D721Med (cell line): Measurements from ENCODE around the gene C2orf81.
"Not testable (repeated sequence)": the region's sequence is repeated elsewhere in the genome, so short reads cannot be mapped to it uniquely, and the experiment has no call there.

ENCODE experiments used
- DNase-seq: peaks from one replicate; pipeline ENCODE4 v3.0.0; 2011; ENCODE audit warnings: low spot score; ENCODE audit not compliant: insufficient read length
- FAIRE-seq: peaks from 2 replicates; lab custom pipeline; 2011; peaks lifted over from hg19 to GRCh38; lab: Jason Lieb, UNC
- TF ChIP-seq, protein P1 (sequence below): IDR thresholded peaks from 2 replicates; pipeline ENCODE4 v1.5.1; 2012; ENCODE audit warnings: mild to moderate bottlenecking, control low read depth; ENCODE audit not compliant: insufficient read depth; ENCODE audit errors: missing control alignments

Gene C2orf81

DNA sequence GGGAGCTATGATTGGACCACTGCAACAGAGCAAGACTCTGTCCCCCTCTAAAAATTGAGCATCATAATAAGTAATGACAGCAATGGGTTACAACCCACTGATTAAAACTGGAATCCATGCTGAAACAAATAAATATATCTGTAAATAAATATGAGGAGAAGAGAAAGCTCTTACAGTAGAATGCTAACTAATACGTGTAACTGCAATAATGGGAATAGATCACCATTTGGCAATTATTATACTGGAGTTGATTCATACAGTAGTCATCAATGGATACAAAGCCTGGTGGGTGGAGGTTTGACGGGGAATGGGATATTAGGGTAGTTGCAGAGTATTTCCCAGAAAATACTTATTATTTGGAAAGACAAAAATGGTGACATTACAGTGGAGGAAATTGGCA lies 27.4 kb upstream of the C2orf81 start:
- TF ChIP-seq, protein P1, sequence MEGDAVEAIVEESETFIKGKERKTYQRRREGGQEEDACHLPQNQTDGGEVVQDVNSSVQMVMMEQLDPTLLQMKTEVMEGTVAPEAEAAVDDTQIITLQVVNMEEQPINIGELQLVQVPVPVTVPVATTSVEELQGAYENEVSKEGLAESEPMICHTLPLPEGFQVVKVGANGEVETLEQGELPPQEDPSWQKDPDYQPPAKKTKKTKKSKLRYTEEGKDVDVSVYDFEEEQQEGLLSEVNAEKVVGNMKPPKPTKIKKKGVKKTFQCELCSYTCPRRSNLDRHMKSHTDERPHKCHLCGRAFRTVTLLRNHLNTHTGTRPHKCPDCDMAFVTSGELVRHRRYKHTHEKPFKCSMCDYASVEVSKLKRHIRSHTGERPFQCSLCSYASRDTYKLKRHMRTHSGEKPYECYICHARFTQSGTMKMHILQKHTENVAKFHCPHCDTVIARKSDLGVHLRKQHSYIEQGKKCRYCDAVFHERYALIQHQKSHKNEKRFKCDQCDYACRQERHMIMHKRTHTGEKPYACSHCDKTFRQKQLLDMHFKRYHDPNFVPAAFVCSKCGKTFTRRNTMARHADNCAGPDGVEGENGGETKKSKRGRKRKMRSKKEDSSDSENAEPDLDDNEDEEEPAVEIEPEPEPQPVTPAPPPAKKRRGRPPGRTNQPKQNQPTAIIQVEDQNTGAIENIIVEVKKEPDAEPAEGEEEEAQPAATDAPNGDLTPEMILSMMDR = no peak
- FAIRE-seq = no peak
- no peak for DNase-seq

DNA sequence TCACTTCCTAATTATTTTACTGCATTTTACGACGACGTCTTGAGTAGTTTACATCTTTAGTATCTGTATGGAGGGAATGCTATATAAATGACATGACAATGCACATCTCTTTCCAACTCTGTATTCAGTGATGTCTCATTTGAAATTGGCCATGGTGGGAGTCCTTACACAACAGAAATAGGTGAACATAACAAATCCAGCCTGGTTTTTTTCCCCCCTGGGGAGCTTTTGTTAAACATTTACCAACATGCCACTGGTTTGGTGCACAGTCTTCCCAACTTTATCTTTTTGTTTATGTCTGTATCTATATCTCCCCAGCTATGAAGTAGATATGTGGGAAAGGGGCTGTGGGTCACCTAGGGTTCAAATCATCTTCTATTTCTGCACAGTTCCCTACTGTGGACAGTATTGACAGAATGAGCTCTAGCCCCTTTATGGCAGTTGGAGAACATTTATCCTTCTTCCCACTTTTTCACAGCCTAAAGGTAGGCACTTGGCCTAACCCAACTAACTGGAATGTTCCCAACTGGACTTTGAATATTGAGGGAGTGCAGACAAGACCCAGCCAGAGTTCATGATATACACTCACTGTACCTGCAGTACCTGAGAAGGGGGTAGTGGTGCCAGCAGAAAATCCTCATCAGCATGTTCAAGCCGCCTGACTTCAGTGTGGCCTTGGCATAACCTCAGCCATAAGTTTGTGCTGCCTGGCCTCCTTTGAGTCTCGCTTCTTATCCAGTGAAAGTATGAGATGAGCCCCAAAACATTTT lies 26.0 kb upstream of the C2orf81 start:
- DNase-seq = no peak
- FAIRE-seq = no peak
- TF ChIP-seq, protein P1 = no peak

DNA sequence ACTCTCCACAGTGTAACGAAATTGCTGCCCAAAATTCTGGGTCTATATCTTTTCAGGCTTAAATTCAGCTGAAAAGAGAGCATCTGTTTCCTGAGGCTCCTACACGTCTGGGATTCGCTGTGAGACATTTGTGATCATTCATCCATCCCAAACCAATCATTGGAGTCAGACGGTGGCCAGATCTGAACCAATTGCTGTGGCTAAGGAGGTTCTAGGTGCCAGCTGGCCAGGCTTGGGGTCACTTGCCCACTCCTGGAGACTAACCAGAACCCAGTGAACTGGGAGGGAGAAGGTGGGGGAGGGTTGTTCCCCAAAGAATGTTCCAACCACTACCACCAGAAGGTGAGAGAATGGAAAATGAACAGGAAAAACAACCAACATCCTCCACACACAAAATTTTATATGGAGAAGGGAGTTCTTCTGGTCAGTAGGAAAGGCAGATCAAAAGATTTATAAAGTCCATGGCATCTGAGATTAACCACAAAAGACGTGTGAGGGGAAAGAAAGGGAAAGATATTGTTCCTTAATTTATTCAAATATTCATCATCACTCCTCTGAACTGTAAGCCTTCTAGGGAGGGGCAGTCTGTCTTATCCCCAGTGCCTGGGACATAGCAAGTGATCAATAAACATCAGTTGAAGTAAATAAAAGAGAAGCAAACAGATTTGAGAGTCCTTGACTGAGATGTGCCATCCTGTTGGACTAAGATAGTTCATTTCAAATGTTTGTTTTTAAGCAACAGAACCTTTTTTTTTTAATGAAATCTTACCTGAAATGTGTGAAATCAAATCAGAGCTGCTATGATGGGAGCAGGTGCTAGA lies 23.3 kb upstream of the C2orf81 start:
- no peak for DNase-seq
- FAIRE-seq = no peak
- TF ChIP-seq, protein P1 = no peak

DNA sequence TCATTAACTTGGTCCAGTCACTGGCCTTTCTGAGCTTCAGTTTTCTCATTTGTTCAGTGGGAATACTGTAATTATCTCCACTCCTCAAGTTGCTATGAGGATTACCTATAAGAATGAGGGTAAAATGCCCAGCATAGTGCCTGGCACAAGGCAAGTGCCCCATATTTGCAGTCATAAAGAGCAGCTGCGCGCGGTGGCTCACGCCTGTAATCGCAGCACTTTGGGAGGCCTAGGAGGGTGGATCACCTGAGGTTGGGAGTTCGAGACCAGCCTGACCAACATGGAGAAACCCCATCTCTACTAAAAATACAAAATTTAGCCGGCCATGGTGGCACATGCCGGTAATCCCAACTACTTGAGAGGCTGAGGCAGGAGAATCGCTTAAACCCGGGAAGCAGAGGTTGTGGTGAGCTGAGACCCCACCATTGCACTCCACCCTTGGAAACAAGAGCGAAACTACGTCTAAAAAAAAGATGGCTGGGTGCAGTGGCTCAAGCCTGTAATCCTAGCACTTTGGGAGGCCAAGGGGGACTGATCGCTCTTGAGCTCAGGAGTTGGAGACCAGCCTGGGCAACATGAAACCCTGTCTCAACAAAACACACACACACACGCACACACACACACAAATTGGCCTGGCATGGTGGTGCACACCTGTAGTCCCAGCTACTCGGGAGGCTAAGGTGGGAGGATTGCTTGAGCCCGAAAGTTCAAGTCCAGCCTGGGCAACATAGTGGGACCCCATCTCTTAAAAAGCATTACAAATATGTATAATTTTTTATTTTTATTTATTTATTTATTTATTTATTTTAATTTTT lies 21.3 kb upstream of the C2orf81 start:
- FAIRE-seq, DNase-seq: not testable (repeated sequence)

DNA sequence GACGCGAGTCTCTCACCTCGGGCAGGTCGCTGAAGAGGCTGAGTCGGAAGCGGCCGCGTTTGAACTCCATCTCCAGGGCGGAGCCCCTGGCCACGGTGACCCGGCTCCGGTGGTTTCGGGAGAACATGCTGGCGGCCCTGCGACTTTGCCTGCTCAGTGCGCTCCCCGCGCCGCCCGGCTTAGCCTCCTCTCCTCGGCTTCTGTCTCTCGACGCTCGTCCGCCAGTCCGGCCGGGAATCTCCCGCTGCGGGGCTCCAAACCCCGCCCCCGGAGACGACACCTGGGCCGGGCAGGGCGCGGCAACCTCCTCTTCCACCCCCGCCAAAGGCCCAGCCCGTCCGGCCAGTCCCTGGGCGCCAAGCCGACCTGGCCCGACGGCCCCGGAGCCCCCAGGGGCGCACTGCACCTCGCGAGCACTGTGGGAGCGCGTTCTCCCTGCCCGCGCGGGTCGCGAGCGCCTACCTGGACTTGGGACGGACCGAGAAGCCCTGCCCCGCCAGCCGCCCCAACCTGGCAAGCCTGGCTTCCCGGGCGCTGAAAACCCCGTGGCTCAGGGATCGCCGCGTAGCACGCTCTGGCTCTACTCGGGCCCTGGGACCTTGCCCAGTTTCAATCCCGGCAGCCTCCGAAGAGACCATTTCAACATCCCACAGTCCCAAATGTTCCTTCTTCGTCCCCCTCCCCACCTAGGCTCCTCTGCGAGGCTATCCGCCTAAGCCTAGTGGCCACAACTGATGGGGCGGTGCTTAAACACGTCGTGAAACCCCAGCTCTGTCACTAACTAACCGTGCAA lies 20.5 kb upstream of the C2orf81 start, which contains the start of gene RTKN:
Gene RTKN (minus strand): TSS at position 248 of the 793 bp plus-strand sequence. CDS start 121 bp downstream, at position 127.
- FAIRE-seq = no peak
- TF ChIP-seq, protein P1 = no peak
- DNase-seq = no peak

DNA sequence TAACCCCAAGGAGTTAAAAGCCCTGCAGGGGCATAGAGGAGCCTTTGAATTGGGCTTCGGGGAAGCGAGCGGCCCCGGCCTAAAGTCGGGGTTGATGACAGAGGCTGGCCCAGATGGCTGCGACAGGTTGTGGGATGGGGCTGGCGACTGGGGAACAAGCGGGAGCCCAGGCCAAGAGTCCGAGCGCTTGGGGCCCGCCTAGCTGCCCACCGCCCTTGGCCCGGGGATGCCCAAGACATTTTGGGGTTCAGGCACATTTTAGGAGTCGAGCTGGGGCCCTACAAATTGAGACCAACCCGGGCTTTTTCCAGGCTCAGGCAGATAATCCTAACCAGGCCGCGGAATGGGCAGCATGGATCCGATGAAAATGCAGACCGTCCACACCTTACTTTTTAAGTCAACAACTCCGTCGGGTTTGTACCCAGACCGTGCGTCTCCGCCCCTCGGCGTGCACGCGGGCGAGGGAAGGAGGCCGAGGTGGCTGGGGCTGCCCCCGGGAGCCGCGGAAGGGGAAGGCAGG lies 19.8 kb upstream of the C2orf81 start:
- FAIRE-seq (no peak), DNase-seq (no peak)
- TF ChIP-seq, protein P1 = no peak
